SH-SY5Y (cell line): Measurements from ENCODE around the gene DLGAP4.

Source experiments
- GATA2 ChIP-seq: IDR thresholded peaks from 2 replicates; pipeline ENCODE4 v1.6.1; 2011; ENCODE audit warnings: mild to moderate bottlenecking, low read depth, low read length
- GATA3 ChIP-seq: IDR thresholded peaks from 2 replicates; pipeline ENCODE4 v1.6.1; 2011; ENCODE audit warnings: low read depth, mild to moderate bottlenecking, low read length, moderate library complexity

The DLGAP4 gene

DNA sequence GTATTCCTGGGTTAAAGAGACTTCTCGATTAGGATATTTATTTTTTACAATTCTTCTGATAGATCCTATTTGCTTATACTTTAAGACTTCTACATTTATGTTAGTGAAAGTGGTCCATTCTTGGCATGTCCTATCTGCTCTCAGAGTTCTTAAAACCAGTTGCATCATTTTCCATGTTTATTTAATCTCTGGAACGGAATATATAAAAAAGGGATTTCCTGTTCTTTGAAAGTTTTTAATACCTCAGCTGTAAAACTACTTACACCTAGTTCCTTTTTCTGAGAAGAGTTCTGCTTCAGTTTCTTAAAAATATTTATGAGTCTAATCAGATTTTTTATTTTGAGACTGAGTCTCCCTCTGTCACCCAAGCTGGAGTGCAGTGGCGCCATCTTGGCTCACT, 217.2 kb downstream of the DLGAP4 start:
- TF ChIP-seq GATA3 = no peak
- TF ChIP-seq GATA2 = no peak

- TF ChIP-seq GATA2 = no peak
- TF ChIP-seq GATA3 = no peak
Measured at GRCh38 chr20:36525620-36526365, 219.7 kb downstream of the DLGAP4 start.

DNA sequence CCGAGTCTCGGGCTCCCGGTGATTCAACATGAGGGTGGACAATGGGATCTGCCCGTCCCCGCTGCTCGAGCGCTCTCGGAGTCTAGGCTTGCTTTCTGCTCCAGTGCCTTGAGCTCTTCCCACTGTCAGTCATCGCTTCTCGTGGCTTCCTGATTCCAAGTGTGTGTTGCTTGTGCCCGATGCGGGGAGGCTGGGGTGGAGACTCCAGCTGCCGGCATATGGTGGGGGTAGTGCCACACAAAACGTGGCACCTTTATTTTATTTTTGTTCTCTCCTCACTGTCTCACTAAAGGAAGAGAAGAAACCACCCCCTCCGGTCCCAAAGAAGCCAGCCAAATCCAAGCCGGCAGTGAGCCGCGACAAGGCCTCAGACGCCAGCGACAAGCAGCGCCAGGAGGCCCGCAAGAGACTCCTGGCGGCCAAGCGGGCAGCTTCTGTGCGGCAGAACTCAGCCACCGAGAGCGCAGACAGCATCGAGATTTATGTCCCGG, 220.4 kb downstream of the DLGAP4 start:
- TF ChIP-seq GATA2 (no peak), GATA3 (no peak)

- TF ChIP-seq GATA2 (no peak), GATA3 (no peak)
Measured at GRCh38 chr20:36527331-36528125, 221.4 kb downstream of the DLGAP4 start.

DNA sequence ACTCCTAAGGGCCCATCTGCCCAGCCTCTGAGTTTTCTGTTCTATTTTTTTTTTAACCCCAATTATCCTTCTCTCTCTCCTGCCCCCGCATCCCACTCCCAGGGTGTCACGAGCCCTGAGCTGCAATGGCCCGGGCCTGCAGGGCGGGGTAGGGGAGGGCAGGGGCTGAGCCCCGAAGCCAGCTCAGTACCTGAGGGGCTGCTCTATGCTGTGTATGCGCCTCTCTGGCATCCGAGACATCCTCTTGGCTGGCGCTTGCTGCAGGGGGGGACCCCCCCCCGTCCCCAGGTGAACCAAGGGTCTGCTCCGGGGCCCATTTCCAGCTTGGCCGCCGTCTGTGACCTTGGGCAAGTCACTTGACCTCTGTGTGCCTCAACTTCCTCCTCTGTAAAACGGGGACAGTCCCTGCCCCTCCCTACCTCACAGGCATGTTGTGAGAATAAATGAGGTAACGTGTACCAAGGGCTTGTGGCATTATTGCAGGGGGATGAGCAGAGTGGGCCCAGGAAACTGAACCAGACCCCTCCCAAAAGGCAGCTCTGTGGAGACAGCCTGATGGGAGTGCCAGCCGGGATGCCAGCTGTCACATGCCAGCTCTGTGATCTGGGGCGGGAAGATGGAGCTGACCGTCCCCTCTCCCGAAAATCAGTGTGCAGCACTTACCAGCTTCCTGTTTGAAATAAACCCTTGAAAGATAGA, 222.2 kb downstream of the DLGAP4 start:
- TF ChIP-seq GATA3 (no peak), GATA2 (no peak)

DNA sequence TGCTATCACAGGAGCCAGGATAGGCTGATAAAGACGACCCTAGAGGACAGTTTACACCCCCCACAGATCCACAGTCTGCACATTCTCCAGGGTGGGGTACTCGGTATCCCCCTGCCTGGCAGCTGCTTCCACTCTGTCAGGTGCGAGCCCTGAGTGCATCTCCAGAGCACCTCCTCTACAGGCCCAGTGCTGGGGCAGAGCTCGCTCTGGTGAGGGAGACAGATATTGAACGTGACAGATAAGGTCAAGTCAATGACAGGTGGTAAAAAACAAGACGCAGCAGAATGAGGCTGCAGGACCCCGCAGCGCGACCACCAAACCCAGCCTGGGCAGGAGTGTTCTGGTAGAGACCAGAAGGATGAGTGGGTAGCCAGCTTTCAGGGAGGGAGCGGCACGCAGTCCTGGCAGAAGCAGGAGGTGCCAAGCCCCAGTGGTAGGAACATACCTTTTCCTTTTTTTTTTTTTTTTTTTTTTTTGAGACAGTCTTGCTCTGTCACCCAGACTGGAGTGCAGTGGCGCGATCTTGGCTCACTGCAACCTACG, 222.8 kb downstream of the DLGAP4 start:
- TF ChIP-seq GATA3 = no peak
- TF ChIP-seq GATA2 = no peak

GRCh38 chr20:36532388-36532787, 226.2 kb downstream of the DLGAP4 start:
- TF ChIP-seq GATA2 = no peak

GRCh38 chr20:36532822-36533221, 226.7 kb downstream of the DLGAP4 start:
- TF ChIP-seq GATA3 = no peak
- TF ChIP-seq GATA2 = no peak

GRCh38 chr20:36538026-36538722, 232.0 kb downstream of the DLGAP4 start:
- TF ChIP-seq GATA3 = no peak
- TF ChIP-seq GATA2 = no peak

- TF ChIP-seq GATA2 = no peak
- no peak for TF ChIP-seq GATA3
Measured at GRCh38 chr20:36540551-36541211, 234.5 kb downstream of the DLGAP4 start.

GRCh38 chr20:36541227-36541767, 235.2 kb downstream of the DLGAP4 start, which contains the start of gene MYL9:
TSS of gene MYL9 (plus strand) at chr20:36541519. CDS start at chr20:36544885, 3,366 bp downstream.
- TF ChIP-seq GATA2 (no peak), GATA3 (no peak)

DNA sequence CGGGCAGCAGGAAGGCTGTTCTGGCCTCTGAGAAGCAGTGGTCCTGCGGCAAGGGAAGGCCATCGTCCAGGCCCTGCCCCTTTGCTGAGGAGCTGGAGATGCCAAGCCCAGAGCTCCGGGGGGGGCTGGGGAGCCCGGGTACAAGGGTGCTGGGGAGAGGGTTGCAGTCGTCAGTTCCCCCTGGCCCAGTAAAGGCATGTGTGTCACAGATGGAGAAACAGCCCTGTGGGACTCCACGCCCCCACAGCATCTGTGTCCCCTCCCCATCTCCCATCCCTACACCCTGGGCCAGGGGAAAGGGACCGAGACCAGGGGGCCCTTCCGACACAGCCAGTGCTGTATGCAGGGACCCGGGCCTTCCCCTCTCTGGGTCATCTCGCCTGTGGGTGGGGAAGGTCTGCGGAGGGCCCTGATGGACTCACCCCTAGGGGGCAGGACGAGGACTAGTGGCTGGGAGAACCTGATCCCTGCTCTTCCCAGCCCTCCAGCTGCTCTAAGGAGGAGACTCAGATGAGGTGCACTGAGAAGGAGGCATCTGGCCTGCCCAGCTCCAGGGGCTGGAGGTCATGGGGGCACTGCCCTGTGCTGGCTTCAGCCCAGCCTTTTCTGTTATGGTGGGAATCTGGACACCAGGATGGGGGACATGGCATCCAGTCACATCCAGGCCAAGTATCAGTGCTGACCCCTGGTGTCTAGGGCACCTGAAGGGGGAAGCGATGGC, 235.8 kb downstream of the DLGAP4 start:
- TF ChIP-seq GATA3 = no peak
- TF ChIP-seq GATA2 = no peak
